ENCODE results near the gene HGS. TPM values are rescaled to one million over a fixed set of nuclear protein-coding genes. Genes with fewer than 3 reads are reported as not detected.
A peak's percentile ranks its signal among the peaks of the same experiment; 100 is the strongest.

HGS gene
- total and polyA plus RNA-seq, 2 of the 13 experiments (the other 11 are each of a cell fraction or from before 2014, with no cell fraction given): 73.3 to 78.1 TPM

GRCh38 chr17:81722184-81723120, 38.6 kb downstream of the HGS start (continued):
- TF ChIP-seq CERS6 (CRISPR knock-in tag; IDR thresholded peaks at IDR 0.05) (no peak), ZNF768 (CRISPR knock-in tag; IDR thresholded peaks at IDR 0.05) (peak; percentile 57; the same call in 1 of the 2 replicates), NFIB (CRISPR knock-in tag; IDR thresholded peaks at IDR 0.05; ENCODE audit: borderline replicate concordance) (no peak), CREBL2 (CRISPR knock-in tag; IDR thresholded peaks at IDR 0.05; ENCODE audit: borderline replicate concordance) (0 out of 2 replicates have a peak, but pooled peaks have one; percentile 65), ZNF225 (CRISPR knock-in tag; IDR thresholded peaks at IDR 0.05) (peak; percentile 72; the same call in 1 of the 2 replicates), HMGXB3 (CRISPR knock-in tag; IDR thresholded peaks at IDR 0.05; ENCODE audit: borderline replicate concordance) (no peak), ZFP36L2 (CRISPR knock-in tag; IDR thresholded peaks at IDR 0.05) (no peak), MXI1 (IDR thresholded peaks at IDR 0.05; ENCODE audit: borderline replicate concordance, low read depth, low read length) (no peak), ZSCAN22 (CRISPR knock-in tag; IDR thresholded peaks at IDR 0.05) (no peak), ZNF44 (CRISPR knock-in tag; IDR thresholded peaks at IDR 0.05) (peak; percentile 89), SNAPC2 (CRISPR knock-in tag; IDR thresholded peaks at IDR 0.05) (0 out of 2 replicates have a peak, but pooled peaks have one; percentile 26), CBX5 (CRISPR knock-in tag; IDR thresholded peaks at IDR 0.05; ENCODE audit: borderline replicate concordance) (0 out of 2 replicates have a peak, but pooled peaks have one; percentile 20), HOXA3 (CRISPR knock-in tag; IDR thresholded peaks at IDR 0.05) (peak; percentile 25; the same call in 1 of the 2 replicates), ZBTB14 (CRISPR knock-in tag; IDR thresholded peaks at IDR 0.05) (no peak), KDM4B (CRISPR knock-in tag; IDR thresholded peaks at IDR 0.05) (no peak), TMF1 (CRISPR knock-in tag; IDR thresholded peaks at IDR 0.05; ENCODE audit: low read depth) (peak; percentile 50), ATF3 (CRISPR knock-in tag; IDR thresholded peaks at IDR 0.05) (no peak), ZNF329 (CRISPR knock-in tag; IDR thresholded peaks at IDR 0.05; ENCODE audit: low read depth) (peak; percentile 51; the same call in 1 of the 2 replicates), POLR2AphosphoS5 (IDR thresholded peaks at IDR 0.05; ENCODE audit: low read depth, low read length) (0 out of 2 replicates have a peak, but pooled peaks have one; percentile 15), RFX5 (IDR thresholded peaks at IDR 0.05; ENCODE audit: low read depth, low read length) (peak; percentile 77; the same call in 1 of the 2 replicates), SALL1 (CRISPR knock-in tag; IDR thresholded peaks at IDR 0.05) (0 out of 2 replicates have a peak, but pooled peaks have one; percentile 39)
